Subcutaneous abdominal adipose tissue (tissue), 5 donors: ENCODE measurements around the gene GRK6.

Experiments used
- H3K27ac ChIP-seq: one replicate; pipeline ENCODE4 v1.7.0; 2013; ENCODE audit warnings: low read depth, mild to moderate bottlenecking, inconsistent platforms, low read length, moderate library complexity
- H3K27me3 ChIP-seq, 5 donors: one replicate each; pipeline ENCODE4 v1.7.0; 2013; ENCODE audit warnings: low read length in 5 of 5, inconsistent platforms in 1 of 5; ENCODE audit not compliant: control insufficient read depth in 5 of 5, insufficient read depth in 4 of 5
- H3K36me3 ChIP-seq, 5 donors: one replicate each; pipeline ENCODE4 v1.7.0; 2013; ENCODE audit warnings: low read length in 5 of 5; ENCODE audit not compliant: control insufficient read depth in 5 of 5, insufficient read depth in 5 of 5
- H3K4me1 ChIP-seq, 5 donors: one replicate each; pipeline ENCODE4 v1.7.0; 2013; ENCODE audit warnings: low read length in 5 of 5, mild to moderate bottlenecking in 3 of 5, moderate library complexity in 1 of 5; ENCODE audit not compliant: control insufficient read depth in 5 of 5, insufficient read depth in 5 of 5
- H3K4me3 ChIP-seq, 5 donors: one replicate each; pipeline ENCODE4 v1.7.0; 2013; ENCODE audit warnings: low read length in 5 of 5, low read depth in 1 of 5
- H3K9ac ChIP-seq, 5 donors: one replicate each; pipeline ENCODE4 v1.7.0; 2013; ENCODE audit warnings: low read length in 5 of 5, mild to moderate bottlenecking in 4 of 5, moderate library complexity in 3 of 5
- H3K9me3 ChIP-seq, 5 donors: one replicate each; pipeline ENCODE4 v1.7.0; 2013; ENCODE audit warnings: low read length in 5 of 5; ENCODE audit not compliant: control insufficient read depth in 5 of 5
- donor health status: healthy.
- donor health status: healthy.
- donor health status: healthy.
- donor health status: healthy.
- donor health status: healthy.

Gene GRK6

DNA sequence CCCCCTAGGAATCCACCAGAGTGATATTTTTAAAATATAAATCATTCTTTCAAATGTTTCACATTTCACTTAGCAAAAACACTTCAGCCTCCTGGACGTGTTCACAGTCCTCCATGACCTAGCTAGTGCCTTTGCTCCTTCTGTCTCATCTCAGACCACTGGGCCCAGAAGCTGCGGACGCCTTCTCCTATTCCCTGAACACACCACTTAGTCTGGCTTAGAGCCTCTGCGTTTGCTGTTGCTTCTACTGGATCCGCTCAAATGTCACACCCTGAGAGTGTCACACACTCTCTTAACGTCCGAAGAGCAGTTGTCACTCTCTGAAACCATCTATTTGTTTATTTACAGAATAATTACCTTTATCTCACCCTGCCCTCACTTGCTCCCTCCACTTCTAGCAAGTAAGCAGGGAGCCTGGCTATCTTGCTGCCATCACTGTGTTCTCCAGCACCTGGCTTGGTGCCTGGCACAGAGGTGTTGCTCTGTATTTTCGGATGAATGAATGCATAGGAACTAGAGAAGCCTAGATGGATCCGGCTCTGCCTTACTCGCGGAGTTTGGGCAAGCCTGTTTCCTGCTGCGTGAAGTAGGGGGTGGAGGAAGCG is 1.2 kb upstream of the GRK6 start:
- peak overlapping the region; percentile 91 for H3K27ac ChIP-seq
- no peaks in the 10 kb centered on the region for H3K27me3 ChIP-seq
- peak overlapping the region in 4 of 5 donors; percentile 68 to 91 (median 76) for H3K9ac ChIP-seq
- H3K4me3 ChIP-seq = peak overlapping the region; percentile 74 to 83 (median 78)
- H3K4me1 ChIP-seq = peaks cover 6 to 46% (median 34%) of the 10 kb centered on the region in 5 donors
- H3K9me3 ChIP-seq = no peaks in the 10 kb centered on the region
- peaks cover 0 to 3% (median 0%) of the 10 kb centered on the region in 5 donors for H3K36me3 ChIP-seq

GRCh38 chr5:177425801-177426565 is 493 bp upstream of the GRK6 start:
- Histone ChIP-seq H3K9ac (peak overlapping the region in 4 of 5 donors; percentile 68 to 91 (median 76)), H3K27me3 (no peaks in the 10 kb centered on the region), H3K36me3 (peaks cover 0 to 10% (median 3%) of the 10 kb centered on the region in 5 donors), H3K27ac (peak overlapping the region; percentile 91), H3K4me1 (peaks cover 6 to 52% (median 36%) of the 10 kb centered on the region in 5 donors), H3K4me3 (peak overlapping the region; percentile 74 to 83 (median 78)), H3K9me3 (no peaks in the 10 kb centered on the region)

- Histone ChIP-seq H3K4me1 (peaks cover 6 to 63% (median 43%) of the 10 kb centered on the region in 5 donors), H3K36me3 (peaks cover 0 to 24% (median 13%) of the 10 kb centered on the region in 5 donors), H3K9me3 (no peaks in the 10 kb centered on the region), H3K27ac (no peak overlapping the region), H3K27me3 (no peaks in the 10 kb centered on the region), H3K4me3 (peak overlapping the region; percentile 73 to 88 (median 79)), H3K9ac (peak overlapping the region; percentile 71 to 91 (median 85))
These were observed 841 bp downstream of the GRK6 start for GRCh38 chr5:177427211-177427822.

DNA sequence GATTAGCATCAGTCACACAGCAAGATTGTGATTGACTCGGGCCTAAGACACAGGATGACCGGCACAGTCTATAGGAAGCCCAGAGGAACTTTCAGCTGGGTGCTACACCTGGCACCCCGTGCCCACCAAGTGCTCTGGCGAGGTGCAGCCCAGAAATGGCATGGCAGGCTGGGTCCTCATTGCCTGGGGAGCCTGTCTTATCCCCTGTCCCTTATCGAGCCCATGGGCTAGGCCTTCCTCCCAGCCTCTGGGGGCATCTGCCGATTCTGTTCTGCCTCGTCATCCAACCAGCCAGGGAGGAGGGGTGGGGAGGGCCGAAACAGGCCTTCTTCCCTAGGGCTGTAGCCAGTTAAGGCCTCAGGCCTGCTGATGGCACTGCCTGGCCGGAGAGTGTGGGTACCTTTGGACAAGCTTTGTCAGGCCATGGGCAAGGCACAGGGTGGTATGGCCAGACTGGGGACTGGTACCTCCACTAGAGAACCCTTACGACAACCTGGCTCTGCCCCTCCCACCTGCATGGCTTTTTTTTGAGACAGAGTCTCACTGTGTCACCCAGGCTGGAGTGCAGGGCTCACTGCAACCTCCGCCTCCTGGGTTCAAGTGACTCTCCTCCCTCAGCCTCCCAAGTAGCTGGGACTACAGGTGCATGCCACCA is 1.6 kb downstream of the GRK6 start:
- Histone ChIP-seq H3K36me3 (peaks cover 0 to 31% (median 20%) of the 10 kb centered on the region in 5 donors), H3K27me3 (no peaks in the 10 kb centered on the region), H3K9me3 (no peaks in the 10 kb centered on the region), H3K9ac (peak overlapping the region in 4 of 5 donors; percentile 81 to 91 (median 88)), H3K27ac (no peak overlapping the region), H3K4me3 (peak overlapping the region; percentile 73 to 88 (median 79)), H3K4me1 (peaks cover 6 to 65% (median 43%) of the 10 kb centered on the region in 5 donors)

DNA sequence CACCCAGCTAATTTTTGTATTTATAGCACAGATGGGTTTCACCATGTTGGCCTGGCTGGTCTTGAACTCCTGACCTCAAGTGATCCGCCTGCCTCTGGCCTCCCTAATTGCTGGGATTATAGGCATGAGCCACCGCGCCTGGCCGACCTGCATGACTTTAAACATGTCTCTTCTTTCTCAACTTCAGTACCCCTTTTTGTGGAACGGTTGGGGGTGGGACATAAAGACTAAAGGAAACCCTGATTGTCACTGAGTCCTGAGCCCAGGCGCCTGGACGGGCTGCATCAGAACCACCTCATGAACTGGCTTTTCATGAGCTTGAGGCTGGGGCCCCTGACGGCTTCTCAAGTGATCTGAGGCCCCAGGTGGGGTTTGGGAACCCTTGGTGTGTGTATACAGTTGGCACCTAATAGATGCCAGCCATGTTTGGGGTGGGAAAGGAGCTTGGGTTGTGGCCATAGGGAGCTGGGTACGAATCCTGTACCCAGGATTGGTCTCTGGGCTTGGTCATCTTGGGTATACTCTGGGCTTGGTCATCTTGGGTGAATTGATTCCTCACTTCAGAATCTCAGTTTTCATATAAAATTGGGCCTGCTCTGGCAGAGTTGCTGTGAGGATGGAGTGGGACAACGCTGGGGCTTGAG is 2.2 kb downstream of the GRK6 start:
- H3K4me3 ChIP-seq = no peak overlapping the region

DNA sequence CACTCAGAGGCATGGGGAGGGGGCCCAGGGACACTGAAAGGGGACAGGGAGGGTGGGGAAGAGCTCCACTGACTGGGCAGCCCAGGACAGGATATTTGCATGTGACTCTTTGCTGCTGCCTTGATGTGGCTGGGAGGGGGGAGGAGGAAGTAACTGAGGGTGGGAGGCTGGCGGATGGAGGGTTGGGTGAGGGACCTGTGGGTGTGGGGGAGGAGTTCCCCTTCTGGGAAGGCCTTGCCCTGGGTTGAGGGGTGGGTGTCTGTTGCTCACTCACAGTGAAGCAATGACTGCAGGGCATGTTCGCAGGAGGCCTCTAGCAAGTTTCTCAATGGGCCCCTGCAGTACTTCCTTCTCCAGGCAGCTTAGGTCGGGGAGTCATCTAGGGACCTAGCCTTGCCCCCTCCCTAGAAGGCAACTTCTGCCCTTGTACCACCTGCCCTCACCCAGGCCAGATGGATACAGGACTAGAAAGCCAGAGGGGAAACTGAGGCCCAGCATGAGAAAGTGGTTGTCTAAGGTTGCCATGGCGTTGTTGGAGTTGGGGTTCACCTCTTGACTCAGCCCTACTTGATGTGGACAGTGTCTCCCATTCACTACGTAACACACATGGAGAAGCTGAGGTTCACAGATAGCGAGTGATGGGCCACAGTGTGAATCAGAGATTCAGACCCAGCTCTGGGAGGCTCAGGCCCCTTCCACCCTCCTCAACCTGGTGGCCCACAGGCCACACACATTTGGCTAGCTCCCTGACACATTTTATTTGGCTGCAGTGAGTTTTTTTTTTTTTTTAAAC is 3.0 kb downstream of the GRK6 start:
- no peak overlapping the region for H3K4me3 ChIP-seq
- H3K27me3 ChIP-seq = no peaks in the 10 kb centered on the region
- peaks cover 0 to 45% (median 34%) of the 10 kb centered on the region in 5 donors for H3K36me3 ChIP-seq
- H3K4me1 ChIP-seq = peaks cover 6 to 65% (median 43%) of the 10 kb centered on the region in 5 donors
- H3K27ac ChIP-seq = no peak overlapping the region
- peak overlapping the region in 1 of 5 donors; percentile 13 for H3K9ac ChIP-seq
- no peaks in the 10 kb centered on the region for H3K9me3 ChIP-seq

More for the DNA sequence above, 2.2 kb downstream of the GRK6 start:
- Histone ChIP-seq H3K27ac (peak overlapping the region; percentile 41), H3K27me3 (no peaks in the 10 kb centered on the region), H3K4me1 (peaks cover 6 to 65% (median 43%) of the 10 kb centered on the region in 5 donors), H3K36me3 (peaks cover 0 to 37% (median 27%) of the 10 kb centered on the region in 5 donors), H3K9me3 (no peaks in the 10 kb centered on the region), H3K9ac (peak overlapping the region in 3 of 5 donors; percentile 37 to 85 (median 48))

DNA sequence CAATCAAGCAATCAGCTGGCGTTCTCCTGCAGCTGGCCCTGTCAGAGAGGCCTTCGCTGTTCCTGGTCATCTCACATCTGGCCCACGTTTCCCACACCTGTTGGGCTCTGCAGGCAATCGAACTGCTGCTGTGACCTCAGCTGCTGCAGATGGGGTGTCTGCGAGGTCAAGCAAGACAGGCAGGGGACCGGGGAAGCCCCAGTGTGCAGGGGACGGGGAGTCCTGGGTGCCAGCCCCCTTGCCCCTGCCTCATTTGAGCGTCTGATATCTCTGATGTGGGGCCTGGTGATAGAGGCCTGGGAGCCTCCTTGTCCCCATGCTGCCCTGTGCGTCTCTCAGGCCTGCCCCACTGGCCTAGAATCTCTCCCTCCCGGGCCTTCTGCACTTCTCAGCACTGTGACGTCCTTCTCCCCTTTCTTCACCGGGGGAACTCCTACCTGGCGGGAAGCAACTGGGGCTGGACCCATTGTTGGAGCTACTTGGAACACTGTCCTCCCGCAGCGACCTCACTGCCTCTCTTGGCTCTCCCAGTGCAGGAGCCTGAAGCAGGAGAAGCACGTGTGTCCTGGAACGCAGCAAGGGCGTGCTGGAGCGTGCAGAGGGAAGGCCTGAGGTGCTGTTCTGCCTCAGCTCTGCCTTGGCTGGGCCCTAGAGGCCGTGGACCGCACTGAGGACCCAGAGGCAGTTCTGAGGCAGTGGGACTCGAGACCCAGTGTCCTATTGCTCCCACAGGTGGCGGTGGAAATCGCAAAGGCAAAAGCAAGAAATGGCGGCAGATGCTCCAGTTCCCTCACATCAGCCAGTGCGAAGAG is 3.9 kb downstream of the GRK6 start:
- Histone ChIP-seq H3K4me3 (no peak overlapping the region), H3K36me3 (peaks cover 0 to 54% (median 43%) of the 10 kb centered on the region in 5 donors), H3K9ac (no peak overlapping the region), H3K27me3 (no peaks in the 10 kb centered on the region), H3K27ac (no peak overlapping the region), H3K9me3 (no peaks in the 10 kb centered on the region), H3K4me1 (peaks cover 6 to 61% (median 41%) of the 10 kb centered on the region in 5 donors)

GRCh38 chr5:177430972-177431316 is 4.5 kb downstream of the GRK6 start:
- Histone ChIP-seq H3K4me3 (no peak overlapping the region), H3K9me3 (no peaks in the 10 kb centered on the region), H3K27ac (no peak overlapping the region), H3K9ac (peak overlapping the region in 1 of 5 donors; percentile 4), H3K36me3 (peaks cover 0 to 60% (median 49%) of the 10 kb centered on the region in 5 donors), H3K27me3 (no peaks in the 10 kb centered on the region), H3K4me1 (peaks cover 6 to 55% (median 37%) of the 10 kb centered on the region in 5 donors)
